ENCODE results near the gene GOPC.

DNA sequence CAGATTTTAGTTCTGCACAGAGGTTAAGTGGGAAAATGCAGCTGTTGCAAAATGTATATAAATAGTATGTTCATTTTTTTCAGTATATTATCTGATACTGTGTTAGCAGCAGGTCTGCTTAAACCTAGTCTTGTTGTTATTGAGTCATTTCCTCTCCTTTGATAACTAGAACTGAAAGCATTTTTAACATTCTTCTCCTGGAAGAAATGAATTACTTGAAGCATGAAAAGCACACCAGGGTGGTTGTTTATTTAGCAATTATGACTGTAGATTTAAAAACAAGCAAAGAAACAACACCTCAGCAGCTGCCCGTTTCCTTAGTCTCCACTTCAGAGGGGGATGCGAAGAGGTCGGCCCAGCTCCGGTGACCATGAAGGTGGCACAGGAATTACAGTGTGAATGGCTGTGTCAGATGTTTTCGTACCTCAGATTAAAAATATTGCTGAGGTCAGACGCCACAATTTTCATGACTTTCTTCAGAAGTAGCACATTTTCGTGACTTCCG, 53.5 kb downstream of the GOPC start:
- TF ChIP-seq, protein P1, sequence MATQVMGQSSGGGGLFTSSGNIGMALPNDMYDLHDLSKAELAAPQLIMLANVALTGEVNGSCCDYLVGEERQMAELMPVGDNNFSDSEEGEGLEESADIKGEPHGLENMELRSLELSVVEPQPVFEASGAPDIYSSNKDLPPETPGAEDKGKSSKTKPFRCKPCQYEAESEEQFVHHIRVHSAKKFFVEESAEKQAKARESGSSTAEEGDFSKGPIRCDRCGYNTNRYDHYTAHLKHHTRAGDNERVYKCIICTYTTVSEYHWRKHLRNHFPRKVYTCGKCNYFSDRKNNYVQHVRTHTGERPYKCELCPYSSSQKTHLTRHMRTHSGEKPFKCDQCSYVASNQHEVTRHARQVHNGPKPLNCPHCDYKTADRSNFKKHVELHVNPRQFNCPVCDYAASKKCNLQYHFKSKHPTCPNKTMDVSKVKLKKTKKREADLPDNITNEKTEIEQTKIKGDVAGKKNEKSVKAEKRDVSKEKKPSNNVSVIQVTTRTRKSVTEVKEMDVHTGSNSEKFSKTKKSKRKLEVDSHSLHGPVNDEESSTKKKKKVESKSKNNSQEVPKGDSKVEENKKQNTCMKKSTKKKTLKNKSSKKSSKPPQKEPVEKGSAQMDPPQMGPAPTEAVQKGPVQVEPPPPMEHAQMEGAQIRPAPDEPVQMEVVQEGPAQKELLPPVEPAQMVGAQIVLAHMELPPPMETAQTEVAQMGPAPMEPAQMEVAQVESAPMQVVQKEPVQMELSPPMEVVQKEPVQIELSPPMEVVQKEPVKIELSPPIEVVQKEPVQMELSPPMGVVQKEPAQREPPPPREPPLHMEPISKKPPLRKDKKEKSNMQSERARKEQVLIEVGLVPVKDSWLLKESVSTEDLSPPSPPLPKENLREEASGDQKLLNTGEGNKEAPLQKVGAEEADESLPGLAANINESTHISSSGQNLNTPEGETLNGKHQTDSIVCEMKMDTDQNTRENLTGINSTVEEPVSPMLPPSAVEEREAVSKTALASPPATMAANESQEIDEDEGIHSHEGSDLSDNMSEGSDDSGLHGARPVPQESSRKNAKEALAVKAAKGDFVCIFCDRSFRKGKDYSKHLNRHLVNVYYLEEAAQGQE (IDR thresholded peaks at IDR 0.05; ENCODE audit: borderline replicate concordance): no peak
- TF ChIP-seq, protein P2, sequence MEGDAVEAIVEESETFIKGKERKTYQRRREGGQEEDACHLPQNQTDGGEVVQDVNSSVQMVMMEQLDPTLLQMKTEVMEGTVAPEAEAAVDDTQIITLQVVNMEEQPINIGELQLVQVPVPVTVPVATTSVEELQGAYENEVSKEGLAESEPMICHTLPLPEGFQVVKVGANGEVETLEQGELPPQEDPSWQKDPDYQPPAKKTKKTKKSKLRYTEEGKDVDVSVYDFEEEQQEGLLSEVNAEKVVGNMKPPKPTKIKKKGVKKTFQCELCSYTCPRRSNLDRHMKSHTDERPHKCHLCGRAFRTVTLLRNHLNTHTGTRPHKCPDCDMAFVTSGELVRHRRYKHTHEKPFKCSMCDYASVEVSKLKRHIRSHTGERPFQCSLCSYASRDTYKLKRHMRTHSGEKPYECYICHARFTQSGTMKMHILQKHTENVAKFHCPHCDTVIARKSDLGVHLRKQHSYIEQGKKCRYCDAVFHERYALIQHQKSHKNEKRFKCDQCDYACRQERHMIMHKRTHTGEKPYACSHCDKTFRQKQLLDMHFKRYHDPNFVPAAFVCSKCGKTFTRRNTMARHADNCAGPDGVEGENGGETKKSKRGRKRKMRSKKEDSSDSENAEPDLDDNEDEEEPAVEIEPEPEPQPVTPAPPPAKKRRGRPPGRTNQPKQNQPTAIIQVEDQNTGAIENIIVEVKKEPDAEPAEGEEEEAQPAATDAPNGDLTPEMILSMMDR (IDR thresholded peaks at IDR 0.05; ENCODE audit: poor library complexity, severe bottlenecking): no peak
- TF ChIP-seq POLR2AphosphoS5 (IDR thresholded peaks at IDR 0.05) (no peak), MXI1 (conservative IDR thresholded peaks at IDR 0.05; ENCODE audit: poor library complexity, severe bottlenecking) (no peak), EP300 (conservative IDR thresholded peaks at IDR 0.05; ENCODE audit: poor library complexity, severe bottlenecking) (no peak), EZH2 (IDR thresholded peaks at IDR 0.05; ENCODE audit: borderline replicate concordance, insufficient read depth, low read length, poor library complexity, severe bottlenecking) (no peak), RAD21 (conservative IDR thresholded peaks at IDR 0.05) (no peak), TAF1 (IDR thresholded peaks at IDR 0.05; ENCODE audit: low read depth) (no peak)
